GM06990 (cell line): Measurements from ENCODE around the gene RPGR.
A peak's percentile ranks its signal among the peaks of the same experiment; 100 is the strongest.

ENCODE experiments used
- DNase-seq: peaks from one replicate; pipeline ENCODE4 v3.0.0-alpha.2; 2011; ENCODE audit not compliant: insufficient read length; ENCODE audit errors: extremely low read depth
- H3K27me3 ChIP-seq: replicated peaks from 2 replicates; pipeline ENCODE4 v1.6.0; 2011; ENCODE audit warnings: low read length; ENCODE audit not compliant: control insufficient read depth, insufficient read depth
- H3K36me3 ChIP-seq: 2 replicates; pipeline ENCODE4 v1.5.1; 2011; ENCODE audit warnings: low read length; ENCODE audit not compliant: control insufficient read depth, insufficient read depth
- H3K4me3 ChIP-seq: replicated peaks from 2 replicates; pipeline ENCODE4 v1.5.1; 2011; ENCODE audit warnings: low read depth, mild to moderate bottlenecking, control low read depth, low read length
- CTCF ChIP-seq: IDR thresholded peaks from 2 replicates; pipeline ENCODE4 v1.5.1; 2011; ENCODE audit warnings: low read length, control low read depth, mild to moderate bottlenecking, inconsistent platforms; ENCODE audit not compliant: insufficient read depth, poor library complexity, severe bottlenecking

The RPGR gene

GRCh38 chrX:38336538-38337240 lies 9.4 kb upstream of the RPGR start:
- H3K27me3 ChIP-seq, result no peaks in the 10 kb centered on the region
- DNase-seq, result no peak
- no peak for TF ChIP-seq CTCF
- no peaks in the 10 kb centered on the region for H3K36me3 ChIP-seq
- H3K4me3 ChIP-seq, result no peak overlapping the region

- no peak for TF ChIP-seq CTCF
- DNase-seq, result no peak
- Histone ChIP-seq H3K4me3 (no peak overlapping the region), H3K36me3 (no peaks in the 10 kb centered on the region), H3K27me3 (no peaks in the 10 kb centered on the region)
Measured at GRCh38 chrX:38335382-38335781, 8.1 kb upstream of the RPGR start.

- peak; percentile 37 for DNase-seq
- H3K4me3 ChIP-seq, result no peak overlapping the region
- no peaks in the 10 kb centered on the region for H3K27me3 ChIP-seq
- no peaks in the 10 kb centered on the region for H3K36me3 ChIP-seq
- TF ChIP-seq CTCF, result no peak
Measured at GRCh38 chrX:38332505-38332904, 5.2 kb upstream of the RPGR start.

GRCh38 chrX:38327775-38328081 lies 419 bp upstream of the RPGR start:
- peak overlapping the region; percentile 65 for H3K4me3 ChIP-seq
- no peak for TF ChIP-seq CTCF
- H3K27me3 ChIP-seq, result no peaks in the 10 kb centered on the region
- no peak for DNase-seq
- H3K36me3 ChIP-seq, result no peaks in the 10 kb centered on the region

GRCh38 chrX:38326086-38326485 lies 1.2 kb downstream of the RPGR start:
- TF ChIP-seq CTCF, result no peak
- Histone ChIP-seq H3K4me3 (peak overlapping the region; percentile 65), H3K27me3 (no peaks in the 10 kb centered on the region)

GRCh38 chrX:38320819-38321218 lies 6.5 kb downstream of the RPGR start:
- no peaks in the 10 kb centered on the region for H3K36me3 ChIP-seq
- no peak overlapping the region for H3K4me3 ChIP-seq
- H3K27me3 ChIP-seq, result no peaks in the 10 kb centered on the region
- TF ChIP-seq CTCF, result no peak
- no peak for DNase-seq

More at GRCh38 chrX:38326086-38326485, 1.2 kb downstream of the RPGR start:
- DNase-seq, result no peak
- no peaks in the 10 kb centered on the region for H3K36me3 ChIP-seq
